NCI-H2227 (cell line): ENCODE results near the gene NR6A1.
A peak's percentile ranks its signal among the peaks of the same experiment; 100 is the strongest.

Source experiments
- DNase-seq: peaks from one replicate; lab custom pipeline; 2025; ENCODE audit not compliant: unreplicated experiment; lab: John Stamatoyannopoulos, UW

NR6A1 gene

DNA sequence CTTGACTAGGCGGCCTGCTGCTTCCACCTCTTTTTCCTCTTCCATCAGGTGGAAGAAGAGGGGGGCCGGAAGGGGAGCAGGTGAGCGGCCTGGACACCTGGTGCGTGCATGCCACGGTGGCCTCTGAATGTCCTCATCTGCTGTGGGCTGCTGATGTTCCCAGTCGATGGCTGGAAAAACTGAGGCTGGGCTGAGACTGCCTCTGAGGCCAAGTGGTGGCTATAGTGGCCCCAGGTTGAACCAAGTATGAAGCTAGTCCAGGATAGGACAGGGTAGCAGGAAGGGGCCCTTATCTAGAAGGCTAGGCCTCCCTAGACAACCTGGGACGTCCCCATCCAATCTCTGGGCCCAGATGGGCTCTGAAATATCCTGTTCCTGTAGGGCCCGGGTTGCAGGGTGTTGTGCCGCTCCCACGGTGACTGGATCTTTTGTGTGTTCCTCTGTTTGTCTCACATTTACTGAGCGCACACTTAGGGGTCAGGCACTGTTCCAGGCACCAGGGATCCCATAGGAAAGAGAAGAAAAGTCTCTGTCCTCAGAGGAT is 263.2 kb downstream of the NR6A1 start:
- DNase-seq: no peak

DNA sequence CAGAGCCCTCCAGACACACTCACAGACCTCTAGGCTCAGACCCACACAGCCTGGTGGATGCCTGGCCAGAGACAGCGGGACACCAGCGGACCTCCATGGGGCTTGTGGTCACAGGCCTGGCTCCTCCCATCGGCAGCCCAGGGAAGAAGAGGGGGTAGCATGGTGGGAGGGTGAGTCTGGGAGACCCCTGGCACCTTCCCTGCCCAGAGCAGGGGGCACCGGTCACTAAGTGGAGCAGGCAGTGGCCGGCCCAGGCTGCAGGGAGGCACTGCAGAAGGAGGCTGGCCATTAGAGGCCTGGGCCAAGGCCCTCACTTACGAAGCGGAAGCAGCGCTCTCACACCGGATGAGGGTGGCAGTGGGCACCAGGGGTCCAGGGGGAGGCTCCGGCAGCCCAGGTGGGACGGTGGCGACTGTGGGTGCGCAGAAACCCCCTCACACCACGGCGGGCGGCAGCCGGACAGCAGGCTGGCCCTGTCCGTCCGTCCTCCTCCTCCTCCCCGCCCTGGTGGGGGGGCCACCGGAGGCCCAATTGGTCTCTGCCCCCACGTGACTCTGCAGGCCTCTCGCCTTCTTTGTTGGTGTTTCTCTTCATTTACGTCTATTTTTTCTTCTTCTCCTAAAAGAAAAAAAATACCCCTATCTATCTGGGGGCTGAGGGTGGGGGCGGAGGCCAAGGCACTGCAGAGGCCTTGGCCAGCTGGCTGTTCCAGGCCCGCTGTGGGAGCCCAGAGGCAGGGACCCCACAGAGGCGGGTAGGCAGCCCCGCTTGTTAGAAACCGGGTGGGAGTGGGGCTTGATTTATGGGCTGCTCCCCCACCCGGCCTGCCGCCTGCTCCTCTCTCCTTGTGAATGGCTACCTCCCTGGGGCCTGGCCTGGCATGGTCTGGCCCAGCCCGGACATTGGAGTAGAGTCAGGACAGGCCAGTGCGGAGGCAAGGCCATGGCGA is 263.9 kb downstream of the NR6A1 start, which contains the start of gene NR5A1:
TSS of gene NR5A1 (minus strand) at position 469 of the 949 bp plus-strand sequence. CDS start 4,004 bp downstream, outside the sequence.
- no peak for DNase-seq

DNA sequence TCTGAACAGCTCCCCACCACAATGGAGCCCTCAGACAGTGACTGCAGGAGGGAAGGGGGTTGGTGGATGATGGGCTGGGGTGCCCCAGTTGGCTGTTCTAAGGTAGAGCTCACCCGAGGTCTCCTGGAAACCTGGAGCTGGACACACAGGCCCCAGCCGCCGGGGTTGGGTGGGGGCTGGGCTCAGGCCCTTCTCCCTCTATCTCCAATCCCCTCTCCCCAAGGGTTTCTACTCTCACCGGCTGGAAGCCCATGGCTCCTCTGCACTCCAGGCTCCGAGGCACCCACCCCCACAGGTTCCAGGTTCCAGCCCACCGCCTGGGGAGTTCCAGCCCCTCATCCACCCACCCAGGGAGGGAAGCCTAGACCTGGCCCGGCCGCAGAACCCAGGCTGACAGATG is 264.7 kb downstream of the NR6A1 start:
- no peak for DNase-seq

DNA sequence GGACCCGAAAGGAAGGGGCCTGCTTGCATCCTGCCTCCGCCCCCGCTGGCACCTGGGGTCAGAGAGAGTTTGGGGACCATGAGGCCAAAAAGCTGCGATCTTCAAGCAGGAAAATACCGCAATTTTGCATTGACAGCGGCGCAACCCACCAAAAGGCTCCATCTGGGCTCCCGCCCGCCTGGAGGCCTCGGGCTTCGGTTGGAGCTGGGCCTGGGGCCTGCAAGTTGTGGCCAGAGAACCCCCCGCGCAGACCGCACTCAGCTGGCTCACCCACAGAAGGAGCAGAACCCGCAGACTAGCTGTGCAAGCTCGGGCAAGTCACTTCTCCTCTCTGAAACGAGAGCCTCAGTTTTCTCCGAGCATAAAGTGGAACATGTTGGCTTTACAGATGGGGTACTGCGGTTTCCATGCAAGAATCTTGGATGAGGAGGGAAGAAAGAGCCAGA is 265.2 kb downstream of the NR6A1 start:
- DNase-seq: no peak

DNA sequence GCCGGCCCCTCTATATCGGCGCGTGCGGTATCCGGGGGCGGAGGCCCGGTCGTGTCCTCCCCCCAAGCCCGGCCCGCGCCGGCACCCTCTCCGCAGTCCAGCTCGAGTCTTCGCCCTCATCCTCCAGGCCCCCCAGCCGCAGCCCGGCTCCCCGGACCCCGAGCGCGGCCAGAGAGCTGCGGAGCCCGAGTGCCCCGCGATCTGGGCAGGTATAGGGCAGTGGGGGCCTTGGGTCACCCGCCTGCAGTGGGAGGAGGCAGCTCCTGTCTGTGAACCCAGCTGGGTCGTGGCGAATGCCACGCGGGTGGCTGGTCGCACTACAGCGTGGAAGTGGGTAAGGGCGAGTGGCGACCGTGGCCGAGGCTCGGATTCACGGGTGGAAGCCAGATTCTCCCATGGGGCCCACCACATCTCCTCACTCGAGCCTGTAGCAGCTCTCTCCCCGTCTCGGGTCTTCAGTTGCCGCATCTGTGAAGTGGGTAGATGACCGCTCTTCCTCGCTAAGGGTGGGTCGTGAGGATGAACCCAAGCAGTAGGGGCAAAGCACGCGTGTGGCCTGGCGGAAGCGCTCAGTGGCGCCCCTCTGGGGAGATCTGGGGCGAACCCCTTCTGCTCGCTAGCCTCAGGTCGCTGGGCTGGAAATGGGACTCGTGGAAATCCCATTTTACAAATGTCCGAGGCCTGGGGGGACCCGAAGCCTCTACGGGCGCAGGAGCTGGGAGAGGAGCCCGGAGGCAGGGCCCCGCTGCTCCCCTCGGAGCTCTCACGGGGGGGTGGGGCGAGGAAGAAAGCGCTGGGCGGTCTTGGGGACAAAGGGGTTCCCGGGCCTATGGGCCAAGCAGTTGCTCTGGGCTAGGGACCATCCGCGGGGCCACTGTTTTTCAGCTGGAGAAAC is 265.9 kb downstream of the NR6A1 start:
- DNase-seq: no peak

DNA sequence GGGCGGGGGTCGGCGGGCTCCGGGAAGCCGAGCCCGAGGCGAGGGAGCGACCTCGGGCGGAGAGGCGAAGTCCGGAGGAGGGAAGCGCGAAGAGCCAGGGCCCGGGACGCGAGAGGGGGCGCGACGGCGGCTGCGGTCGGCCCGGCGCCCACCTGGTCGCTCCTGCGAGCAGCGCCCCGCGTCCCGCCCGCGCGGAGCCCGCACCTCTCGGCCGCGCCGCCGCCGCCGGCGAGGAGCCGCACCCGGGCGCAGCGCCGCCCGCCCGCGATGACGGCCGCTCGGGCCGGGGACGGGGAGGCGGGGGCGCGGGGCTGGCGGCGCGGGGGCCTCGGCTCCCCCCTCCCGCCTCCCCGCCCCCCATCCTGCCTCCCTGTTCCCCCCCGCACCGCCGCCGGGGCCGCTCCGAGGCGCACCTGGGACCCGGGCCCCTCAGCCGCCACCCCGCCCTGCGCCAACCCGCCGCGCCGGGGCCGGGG is 266.5 kb downstream of the NR6A1 start:
- no peak for DNase-seq

DNA sequence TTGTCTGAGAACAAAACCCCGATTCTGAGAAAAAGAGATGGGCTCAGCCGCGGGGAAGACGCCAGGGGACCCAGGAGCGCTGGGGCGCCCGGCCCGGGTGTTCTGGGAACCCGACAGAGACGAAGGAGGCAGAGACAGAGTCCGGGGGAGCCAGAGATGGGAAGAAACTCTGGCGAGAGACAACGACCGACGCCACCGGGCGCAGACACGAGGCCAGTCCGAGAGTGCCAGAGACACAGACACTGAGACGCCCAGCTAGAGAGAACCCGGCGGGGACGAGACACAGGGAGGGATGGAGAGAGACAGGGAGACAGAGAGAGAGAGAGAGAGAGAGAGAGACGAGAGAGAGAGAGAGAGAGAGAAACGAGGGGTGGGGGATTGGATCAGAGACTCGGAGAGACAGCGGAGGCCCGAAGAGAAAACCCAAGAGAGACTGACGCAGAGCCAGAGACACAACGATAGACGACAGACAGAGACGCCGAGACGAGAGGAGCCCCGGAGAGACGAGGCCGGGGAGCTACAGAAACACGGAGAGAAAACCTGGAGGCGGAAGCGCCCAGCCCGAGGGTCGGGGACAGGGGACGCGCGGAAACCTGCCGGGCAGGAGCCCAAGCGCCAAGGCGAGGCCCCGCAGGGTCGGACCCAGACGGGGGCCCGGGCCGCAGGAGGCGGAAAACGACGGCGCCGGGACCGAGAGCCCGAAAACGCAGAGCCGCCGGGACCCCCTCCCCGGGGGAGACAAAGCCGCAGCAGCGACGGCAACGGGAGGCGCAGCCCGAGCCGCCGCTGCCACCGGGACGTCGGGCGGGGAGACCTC is 267.2 kb downstream of the NR6A1 start:
- DNase-seq: no peak

DNA sequence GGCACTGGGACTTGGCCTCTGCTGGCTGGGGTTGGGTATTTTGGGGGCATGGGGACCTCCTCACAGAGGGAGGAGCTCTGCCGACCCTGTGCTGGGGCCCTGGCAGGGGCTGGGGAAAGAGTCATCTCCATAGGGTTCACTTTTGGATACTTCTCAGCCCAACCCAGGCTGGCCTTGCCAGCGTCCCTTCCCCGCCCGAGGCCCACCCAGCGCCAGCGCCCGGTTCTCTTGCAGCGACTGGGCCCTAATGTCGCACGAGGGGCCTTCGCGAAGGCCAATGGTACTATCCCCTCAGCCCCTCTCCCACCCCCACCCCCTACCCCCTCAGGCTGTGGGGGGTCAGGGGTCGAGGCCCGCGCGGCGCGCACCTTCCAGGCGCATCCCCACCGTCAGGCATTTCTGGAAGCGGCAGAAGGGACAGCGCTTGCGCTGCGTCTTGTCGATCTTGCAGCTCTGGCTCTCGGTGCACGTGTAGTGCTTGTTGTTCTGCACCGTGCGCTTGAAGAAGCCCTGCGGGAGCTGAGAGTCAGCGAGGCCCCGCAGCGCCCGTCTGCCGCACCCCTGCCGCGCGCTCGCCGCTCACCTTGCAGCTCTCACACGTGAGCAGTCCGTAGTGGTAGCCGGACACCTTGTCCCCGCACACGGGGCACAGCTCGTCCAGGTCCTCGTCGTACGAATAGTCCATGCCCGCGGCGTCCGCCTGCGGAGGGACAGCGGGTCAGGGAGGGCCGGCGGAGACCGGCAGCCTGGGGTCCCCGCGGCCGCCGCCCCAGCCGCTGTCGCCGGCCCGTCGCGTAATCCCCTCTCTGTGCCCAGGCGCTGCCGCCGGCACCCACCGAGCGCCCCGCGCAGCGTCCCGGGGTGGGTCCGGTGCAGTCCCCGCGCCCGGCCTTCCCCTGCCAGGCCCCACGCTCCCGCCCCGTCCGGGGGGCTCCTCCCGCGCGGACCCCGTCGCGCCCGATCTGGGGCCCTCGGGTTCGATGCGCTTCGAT is 268.1 kb downstream of the NR6A1 start:
- DNase-seq: peak; percentile 31

DNA sequence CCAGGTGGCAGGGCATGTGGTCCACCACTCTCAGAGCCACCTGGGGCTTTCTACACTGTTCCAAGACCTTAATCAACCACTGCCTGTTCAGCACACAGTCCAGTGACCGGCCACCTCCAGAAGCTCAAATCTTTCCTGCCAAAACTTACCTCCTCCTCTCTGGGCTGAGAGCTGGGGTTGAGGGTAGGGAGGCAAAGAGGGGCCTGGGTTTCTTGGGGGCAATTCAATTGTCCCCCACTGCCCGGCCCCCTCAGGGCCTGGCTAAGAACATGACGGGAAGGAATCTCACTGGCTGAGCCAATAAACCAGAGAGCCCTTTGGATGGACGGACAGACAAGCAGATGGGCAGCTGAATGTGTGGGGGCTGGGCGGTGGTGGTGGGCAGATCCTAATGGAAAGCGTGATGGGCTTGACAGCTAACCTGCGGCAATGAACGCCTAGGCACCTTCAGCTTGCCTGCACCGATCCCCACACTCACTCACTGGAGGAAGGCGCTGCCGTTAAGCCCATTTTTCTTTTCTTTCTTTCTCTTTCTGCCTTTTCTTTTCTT is 269.3 kb downstream of the NR6A1 start:
- DNase-seq: no peak

DNA sequence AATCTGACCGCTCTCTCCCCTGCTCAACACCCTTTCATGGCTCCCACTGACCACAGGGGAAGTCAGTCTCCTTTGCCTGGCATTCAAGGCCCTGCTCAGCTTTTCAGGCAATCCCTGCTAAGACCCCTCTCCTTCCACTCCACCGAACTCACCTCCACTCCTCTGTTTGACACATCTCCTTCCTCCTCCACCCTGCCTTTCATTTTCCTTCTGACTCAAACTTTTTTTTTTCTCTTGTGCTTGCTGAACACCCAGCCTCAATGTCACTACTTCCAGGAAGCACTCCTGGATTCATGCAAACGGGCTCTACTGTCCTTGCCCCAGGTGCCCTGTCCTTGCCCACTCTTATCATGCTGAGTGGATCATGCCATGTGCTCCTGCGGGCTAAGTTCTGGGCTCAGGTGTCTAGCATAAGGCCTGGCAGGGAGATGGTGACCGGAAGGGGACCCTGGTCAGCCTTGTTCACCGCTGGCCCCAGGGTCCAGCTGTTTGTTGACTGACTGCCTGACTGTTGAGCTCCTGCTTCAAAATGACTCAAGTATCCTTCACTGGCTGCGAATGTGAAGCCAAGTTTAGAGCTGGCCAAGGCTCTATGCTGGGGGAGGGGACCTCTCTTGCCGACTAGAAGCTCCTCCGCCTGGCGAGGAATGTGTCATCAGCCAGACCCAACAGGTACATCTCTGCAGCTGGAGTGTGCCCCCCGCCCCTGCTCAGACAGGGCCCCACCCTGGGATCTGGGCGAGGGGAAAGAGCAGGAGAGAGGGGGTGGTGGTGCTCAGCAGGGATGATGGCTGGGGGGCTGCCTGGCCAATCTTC is 270.1 kb downstream of the NR6A1 start:
- no peak for DNase-seq

DNA sequence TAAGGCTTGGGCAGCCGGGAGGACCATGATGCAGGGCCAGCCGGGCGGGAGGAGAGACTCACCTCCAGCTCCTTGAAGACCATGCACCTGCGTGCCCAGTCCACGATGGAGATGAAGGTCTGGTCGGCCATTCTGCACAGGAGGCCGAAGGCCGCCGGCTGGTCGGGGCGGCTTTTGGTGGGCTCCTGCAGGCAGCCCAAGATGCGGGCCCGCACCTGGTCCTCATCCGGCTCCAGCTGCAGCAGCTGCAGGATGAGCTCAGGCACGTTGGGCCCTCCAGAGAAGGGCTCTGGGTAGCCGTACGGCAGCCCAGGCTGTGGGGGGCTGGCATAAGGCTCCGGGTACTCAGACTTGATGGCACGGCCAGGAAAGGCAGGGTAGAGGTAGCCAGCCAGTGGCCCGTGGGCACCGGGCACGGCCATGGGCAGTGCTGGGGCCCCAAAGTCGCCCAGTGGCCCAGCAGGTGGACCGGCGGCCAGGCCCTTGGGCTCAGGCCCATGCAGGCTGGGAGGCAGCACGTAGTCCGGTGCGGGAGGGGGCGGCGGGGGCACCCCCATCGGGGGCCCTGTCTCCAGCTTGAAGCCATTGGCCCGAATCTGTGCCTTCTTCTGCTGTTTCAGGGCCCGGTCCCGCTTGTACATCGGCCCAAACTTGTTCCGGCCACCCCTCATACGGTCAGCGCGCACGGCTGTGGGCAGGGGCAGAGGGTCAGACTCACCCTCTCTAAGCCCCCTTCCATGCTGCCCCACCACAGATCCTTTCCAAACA is 270.9 kb downstream of the NR6A1 start:
- DNase-seq: no peak

DNA sequence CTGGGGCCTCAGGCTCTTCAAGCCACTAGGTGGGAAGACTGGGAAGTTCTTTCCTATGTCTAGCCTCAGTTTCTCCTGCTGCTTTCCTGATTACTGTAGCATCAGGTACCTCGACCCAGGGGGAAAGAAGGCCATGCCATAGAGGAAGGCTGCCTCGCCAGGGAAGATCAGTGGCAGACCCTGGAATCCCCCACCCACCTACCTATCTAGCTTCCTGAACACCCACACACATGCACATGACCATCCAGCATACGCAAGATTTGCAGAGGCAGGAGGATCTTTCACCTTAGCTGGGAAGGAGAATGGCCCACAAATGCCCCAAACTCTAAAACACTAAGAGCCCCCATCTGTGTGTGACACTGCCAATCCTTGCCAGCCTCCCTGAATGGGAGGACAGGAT is 271.9 kb downstream of the NR6A1 start:
- DNase-seq: no peak

DNA sequence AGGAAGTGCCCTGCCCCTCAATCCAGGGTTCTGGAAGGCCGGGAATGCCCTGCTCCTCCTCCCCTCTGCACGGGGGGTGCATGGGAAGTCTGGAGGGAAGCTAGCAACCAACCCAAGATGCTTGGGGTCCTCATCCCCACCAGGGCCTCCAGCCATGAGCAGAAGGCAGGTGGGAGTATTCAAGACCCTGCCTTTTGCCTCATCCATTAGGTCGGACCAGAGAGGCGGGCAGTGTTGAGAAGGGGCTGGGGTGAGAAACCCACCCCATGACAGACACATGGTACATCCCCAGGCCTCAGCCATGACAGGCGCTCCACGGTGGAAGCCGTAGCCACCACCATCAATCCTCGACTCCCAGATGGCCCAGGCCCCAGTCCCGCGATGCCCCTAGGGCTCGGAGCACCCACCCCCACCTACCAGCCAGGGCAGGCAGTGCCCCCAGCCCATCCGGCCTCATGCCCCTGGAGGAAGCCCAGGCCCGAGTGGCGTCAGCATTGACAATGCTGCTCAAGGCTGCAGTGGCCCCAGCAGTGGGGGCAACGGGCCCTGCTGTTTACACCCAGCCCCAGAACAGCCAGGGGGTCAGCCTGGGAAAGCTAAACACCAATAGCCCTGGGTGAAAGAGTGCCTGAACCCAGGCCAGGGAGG is 272.5 kb downstream of the NR6A1 start:
- no peak for DNase-seq

DNA sequence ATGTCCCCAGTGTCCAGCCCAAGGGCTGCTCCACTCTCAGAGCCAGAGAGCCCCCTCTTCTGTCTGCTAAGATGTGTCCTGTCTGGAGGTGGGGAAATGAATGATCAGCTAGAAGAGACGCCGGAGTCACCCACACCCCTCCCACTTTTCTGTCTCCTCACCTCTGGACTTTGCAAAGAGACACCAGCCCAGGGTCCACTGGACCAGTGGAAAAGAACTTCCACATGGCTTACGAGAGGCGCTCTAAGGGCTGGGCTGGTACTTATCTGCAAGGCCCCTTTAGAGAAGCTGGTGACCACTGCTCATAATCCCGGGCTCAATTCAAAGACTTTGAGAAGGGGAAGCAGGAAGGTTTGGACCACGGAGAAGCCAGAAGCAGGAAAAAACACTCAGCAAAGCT is 273.1 kb downstream of the NR6A1 start:
- no peak for DNase-seq

DNA sequence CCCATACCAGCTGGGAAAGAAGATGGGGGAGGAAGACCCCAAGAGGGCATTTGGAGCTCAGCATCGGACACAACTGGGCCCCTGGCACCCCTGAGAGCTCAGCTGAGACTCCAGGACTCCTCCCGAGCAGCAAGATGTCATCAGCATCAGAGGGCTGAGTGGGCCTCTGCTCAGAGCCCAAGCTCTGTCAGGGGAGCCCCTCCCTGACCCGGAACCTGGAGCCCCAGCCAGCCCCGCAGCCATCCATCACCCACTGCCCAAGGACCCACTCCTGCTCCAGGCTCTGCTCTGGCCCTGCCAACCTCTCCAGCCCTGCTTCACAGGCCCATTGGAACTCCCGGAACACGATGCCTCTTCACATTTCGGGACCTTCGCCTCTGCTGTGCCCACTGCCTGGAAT is 273.7 kb downstream of the NR6A1 start:
- no peak for DNase-seq

DNA sequence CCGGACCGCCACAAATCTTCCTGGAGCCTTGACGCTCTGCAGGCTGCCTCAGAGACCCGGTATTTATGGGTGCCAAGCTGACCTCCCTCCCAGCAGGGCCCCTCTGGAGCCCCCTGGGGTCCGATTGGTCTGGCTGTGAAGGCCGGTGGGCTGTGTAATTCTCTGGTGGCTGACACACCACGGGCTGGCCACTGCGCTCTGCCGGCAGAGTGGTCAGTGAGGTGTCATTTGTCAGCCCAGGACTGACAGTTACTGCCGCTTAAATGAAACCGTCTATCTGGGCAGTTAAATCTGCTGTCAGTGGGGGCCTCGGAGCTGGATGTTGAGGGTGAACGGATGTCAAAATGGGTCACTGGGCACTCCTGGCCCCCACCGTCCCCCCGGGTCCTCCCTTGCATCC is 274.6 kb downstream of the NR6A1 start:
- DNase-seq: no peak

DNA sequence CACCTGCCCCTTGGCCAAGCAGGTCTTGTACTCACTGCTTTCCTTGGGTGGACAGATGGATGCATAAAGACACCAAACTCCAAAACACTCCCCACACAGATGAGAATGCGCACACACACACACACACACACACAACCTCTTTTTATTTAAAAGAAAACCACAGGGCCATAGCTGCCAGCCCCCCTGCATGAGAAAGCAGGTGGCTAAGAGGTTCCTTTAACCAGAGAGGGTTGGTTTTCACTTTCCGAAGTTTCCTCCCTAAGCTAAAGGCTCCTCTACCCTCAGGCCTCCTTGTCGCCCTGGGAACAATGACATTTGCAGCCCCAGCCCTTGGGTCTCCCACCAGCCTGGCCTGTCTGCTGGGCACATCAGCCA is 275.0 kb downstream of the NR6A1 start:
- DNase-seq: no peak
